VCaP (cell line): ENCODE data around the gene LHPP.

Experiments
- H3K27ac ChIP-seq: fragments of 450-650 bp; 2 replicates; pipeline ENCODE4 v1.5.1; 2017
- TF ChIP-seq, protein P1 (sequence below): fragments of 450-650 bp; conservative IDR thresholded peaks from 2 replicates; pipeline ENCODE4 v1.5.1; 2017; ENCODE audit warnings: mild to moderate bottlenecking, moderate library complexity

The LHPP gene

DNA sequence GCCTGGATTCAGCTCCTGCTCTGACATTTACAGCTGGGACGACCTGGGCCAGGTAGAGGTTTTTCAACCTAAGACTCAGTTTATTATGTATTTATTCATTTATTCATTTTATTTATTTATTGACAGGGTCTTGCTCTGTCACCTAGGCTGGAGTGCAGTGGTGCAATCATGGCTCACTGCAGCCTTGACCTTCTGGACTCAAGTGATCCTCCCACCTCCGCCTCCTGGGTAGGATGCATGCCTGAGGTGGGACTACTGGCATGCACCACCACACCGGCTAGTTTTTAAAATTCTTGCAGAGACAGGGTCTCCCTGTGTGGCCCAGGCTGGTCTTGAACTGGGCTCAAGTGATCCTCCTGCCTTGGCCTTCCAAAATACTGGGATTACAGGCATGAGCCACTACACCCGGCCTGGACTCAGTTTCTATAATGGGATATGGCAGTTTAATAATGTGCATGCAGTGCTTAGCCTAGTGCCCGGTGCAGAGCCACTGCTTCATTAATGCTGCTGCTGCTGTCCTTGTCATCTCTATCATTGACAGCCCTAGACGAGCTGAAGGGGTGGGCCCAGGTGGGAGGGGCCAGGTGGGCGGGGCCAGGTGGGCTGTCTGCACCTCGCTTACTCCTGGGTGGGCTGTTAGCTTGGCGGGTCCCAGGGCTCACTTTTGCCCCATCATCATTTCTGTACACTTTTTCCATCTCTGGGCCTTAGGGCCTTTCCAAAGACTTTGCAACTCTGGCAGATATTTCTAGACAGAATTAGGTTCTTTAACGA, 92.6 kb downstream of the LHPP start:
- no peak overlapping the region for H3K27ac ChIP-seq
- TF ChIP-seq, protein P1, sequence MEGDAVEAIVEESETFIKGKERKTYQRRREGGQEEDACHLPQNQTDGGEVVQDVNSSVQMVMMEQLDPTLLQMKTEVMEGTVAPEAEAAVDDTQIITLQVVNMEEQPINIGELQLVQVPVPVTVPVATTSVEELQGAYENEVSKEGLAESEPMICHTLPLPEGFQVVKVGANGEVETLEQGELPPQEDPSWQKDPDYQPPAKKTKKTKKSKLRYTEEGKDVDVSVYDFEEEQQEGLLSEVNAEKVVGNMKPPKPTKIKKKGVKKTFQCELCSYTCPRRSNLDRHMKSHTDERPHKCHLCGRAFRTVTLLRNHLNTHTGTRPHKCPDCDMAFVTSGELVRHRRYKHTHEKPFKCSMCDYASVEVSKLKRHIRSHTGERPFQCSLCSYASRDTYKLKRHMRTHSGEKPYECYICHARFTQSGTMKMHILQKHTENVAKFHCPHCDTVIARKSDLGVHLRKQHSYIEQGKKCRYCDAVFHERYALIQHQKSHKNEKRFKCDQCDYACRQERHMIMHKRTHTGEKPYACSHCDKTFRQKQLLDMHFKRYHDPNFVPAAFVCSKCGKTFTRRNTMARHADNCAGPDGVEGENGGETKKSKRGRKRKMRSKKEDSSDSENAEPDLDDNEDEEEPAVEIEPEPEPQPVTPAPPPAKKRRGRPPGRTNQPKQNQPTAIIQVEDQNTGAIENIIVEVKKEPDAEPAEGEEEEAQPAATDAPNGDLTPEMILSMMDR, result no peak

DNA sequence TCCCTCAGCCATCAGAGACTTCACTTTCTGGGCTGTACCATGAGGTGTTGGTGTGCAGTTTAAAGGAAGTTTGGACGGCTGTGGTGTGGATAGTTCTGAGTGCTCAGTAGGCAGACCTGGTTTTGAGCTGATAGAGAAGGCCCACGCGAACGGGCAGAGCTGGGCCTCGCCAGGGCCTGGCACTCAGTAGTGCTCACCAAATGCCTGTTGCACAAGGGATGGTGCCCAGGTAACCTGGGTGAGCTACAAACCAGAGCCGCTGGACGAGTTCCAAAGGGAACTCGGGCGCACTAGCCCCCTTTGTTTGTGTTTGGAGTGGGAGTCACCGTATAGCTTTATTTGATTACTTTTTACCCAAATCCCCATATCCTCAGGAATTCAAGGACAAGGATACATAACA, 95.5 kb downstream of the LHPP start:
- TF ChIP-seq, protein P1, result no peak
- no peak overlapping the region for H3K27ac ChIP-seq

DNA sequence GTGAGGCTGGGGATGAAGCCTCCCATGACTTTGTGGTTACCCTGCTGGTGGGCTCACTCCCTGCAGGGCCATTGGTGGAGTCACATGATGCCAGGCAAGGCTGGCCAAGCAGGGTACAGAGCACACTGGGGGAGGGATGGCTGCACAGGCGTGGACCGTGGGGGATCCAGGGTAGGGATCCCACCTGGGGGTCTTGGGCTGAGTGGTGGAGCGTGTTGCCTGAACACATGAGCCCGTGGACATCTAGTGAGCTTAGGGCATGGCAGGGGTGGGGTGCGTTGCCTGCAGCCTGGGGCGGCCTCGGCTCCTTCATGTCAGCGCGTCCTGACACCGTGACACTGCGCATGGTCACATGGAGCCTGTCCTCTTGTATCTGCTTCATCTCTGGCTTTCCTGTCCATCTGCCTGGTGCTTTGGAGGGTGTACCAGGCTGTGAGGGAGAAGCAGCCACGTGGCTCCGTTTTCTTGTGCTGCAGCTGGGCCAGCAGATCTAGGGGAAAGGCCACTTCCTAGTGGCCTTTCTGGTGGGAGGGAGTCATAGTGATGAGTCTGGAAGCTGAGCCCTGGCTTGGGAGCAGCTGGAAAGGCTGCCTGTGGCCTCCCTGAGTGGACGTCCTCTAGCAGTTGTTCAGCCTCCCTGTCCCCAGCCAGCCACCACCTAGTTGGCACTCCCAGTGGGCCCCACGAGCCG, 96.2 kb downstream of the LHPP start:
- H3K27ac ChIP-seq, result no peak overlapping the region
- TF ChIP-seq, protein P1, result no peak

- TF ChIP-seq, protein P1, result no peak
- H3K27ac ChIP-seq, result no peak overlapping the region
Measured at GRCh38 chr10:124558339-124559321, 97.0 kb downstream of the LHPP start.

DNA sequence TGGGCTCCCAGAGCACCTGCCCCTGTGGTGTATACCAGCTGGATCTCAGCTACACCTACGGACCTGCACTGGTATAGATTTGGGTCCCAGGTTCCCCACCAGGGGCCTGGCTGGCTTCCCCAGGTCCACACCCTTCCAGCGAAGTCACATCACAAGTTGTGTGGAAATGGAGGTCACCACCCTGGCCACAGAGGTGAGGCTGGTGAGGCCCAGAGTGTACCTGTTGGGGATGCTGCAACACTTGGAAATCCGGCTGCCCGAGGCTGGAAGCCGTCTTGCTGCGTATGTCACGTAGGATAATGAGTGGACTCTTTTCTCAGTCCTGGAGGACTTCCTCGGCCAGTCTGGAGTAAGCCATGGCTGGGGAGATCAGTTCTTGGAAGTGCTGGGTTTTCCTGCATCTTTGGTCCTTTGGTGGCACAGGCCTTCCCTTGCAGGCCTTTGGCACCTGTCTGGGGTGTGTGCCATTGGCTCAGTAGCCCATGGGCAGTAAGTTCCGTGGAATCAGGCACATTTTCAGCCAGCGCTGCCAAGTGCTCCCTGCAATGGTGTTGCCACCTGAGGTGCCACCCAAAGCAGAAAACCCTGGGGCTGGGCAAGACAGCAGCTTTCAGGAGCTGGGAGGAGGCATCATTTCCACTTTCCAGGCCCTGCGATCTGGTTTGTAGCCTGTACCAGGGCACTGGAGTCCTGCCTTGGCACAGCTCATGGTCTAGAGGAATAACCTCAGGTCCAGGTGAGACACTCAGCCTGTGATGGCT, 97.9 kb downstream of the LHPP start:
- no peak overlapping the region for H3K27ac ChIP-seq
- TF ChIP-seq, protein P1, result no peak

DNA sequence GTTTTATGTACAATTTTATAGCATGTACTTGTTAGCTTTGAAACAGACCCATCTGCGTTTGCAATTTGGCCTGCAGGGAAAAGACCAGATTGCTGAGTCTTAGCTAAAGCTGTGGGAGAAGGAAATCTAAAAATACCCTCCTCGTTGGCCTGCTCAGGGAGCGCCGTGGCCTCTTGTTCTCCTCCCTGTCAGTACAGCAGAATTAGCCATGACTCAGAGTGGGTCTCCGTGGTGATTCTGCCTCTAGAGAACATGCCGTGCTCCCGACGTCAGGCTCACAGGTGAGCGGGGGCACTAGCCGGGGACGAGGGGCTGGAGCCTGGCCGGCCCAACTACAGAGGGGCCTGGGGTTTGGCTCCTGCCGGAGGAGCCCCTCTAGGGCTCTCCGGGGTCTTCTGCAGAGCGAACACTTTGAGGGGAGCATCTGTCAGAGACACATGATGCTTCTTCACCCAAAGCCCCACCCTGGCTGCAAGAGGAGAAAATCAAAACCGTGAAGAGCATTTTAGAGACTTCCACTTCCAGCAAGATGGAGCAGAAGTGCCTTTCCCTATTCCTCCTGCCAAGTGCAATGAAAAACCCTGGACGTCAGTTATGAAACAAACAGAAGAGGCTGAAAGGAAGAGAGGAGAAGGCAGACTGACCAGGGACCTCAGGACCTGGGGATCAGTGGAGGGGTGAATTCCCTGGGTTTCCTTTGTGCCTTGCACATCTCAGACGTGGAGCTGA, 98.9 kb downstream of the LHPP start:
- TF ChIP-seq, protein P1, result no peak
- H3K27ac ChIP-seq, result no peak overlapping the region
